ENCODE results near the gene HIKESHI. TPM values are rescaled to one million over a fixed set of nuclear protein-coding genes. Genes with fewer than 3 reads are reported as not detected.
"Not testable (repeated sequence)": the region's sequence is repeated elsewhere in the genome, so short reads cannot be mapped to it uniquely, and the experiment has no call there.

The HIKESHI gene
- total RNA-seq, 1 donor from 2014 or later: 48.1 TPM

DNA sequence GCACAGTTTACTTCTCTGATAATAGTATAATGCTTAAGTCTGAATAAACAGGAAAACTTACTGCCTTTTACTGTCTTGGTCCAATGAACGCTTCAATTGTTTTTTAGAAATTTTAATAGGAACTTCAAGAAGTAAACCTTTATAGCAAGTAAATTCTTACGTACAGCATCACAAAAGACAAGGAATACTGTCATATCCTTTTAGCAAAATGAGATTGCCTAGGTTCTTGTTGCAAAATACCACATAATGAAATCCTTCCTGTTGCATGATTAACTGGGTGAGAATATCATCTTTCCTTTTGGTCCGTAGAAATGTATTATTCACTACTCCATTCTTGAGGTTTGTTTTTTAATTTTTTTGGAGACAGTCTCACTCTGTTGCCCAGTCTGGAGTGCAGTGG lies 22.3 kb upstream of the HIKESHI start:
- intact Hi-C loops (cut with micrococcal nuclease): no loop called here
- TF ChIP-seq, protein P1, sequence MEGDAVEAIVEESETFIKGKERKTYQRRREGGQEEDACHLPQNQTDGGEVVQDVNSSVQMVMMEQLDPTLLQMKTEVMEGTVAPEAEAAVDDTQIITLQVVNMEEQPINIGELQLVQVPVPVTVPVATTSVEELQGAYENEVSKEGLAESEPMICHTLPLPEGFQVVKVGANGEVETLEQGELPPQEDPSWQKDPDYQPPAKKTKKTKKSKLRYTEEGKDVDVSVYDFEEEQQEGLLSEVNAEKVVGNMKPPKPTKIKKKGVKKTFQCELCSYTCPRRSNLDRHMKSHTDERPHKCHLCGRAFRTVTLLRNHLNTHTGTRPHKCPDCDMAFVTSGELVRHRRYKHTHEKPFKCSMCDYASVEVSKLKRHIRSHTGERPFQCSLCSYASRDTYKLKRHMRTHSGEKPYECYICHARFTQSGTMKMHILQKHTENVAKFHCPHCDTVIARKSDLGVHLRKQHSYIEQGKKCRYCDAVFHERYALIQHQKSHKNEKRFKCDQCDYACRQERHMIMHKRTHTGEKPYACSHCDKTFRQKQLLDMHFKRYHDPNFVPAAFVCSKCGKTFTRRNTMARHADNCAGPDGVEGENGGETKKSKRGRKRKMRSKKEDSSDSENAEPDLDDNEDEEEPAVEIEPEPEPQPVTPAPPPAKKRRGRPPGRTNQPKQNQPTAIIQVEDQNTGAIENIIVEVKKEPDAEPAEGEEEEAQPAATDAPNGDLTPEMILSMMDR (IDR thresholded peaks at IDR 0.05; ENCODE audit: borderline replicate concordance): no peak

DNA sequence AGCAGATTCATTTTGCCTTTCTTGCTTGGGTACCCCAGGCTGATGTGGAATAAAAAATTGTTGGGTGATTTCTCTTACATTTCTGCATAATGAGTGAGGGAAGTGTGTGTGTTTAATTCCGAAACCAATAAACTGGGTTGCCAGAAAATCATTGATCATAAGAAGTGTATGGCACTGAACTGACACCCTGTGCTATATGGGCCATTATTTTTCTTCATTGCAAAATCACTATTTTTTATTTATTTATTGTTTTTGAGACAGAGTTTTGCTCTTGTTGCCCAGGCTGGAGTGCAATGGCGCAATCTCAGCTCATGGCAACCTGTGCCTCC lies 14.6 kb upstream of the HIKESHI start:
- Histone ChIP-seq H3K27ac (replicated peaks) (no peak overlapping the region), H3K36me3 (peaks cover 8% of the 10 kb centered on the region), H3K4me1 (no peaks in the 10 kb centered on the region), H3K9me3 (replicated peaks) (no peaks in the 10 kb centered on the region), H3K4me3 (no peak overlapping the region), H3K27me3 (ENCODE audit: low read depth) (no peaks in the 10 kb centered on the region)
- intact Hi-C loops (cut with micrococcal nuclease): no loop called here
- no peak for DNase-seq
- TF ChIP-seq, protein P1 (IDR thresholded peaks at IDR 0.05; ENCODE audit: borderline replicate concordance): no peak

More for the DNA sequence above, 22.3 kb upstream of the HIKESHI start:
- H3K27me3 ChIP-seq (ENCODE audit: low read depth): no peaks in the 10 kb centered on the region
- no peak for DNase-seq
- peaks cover 6% of the 10 kb centered on the region for H3K9me3 ChIP-seq (replicated peaks)
- H3K4me1 ChIP-seq: no peaks in the 10 kb centered on the region
- no peak overlapping the region for H3K4me3 ChIP-seq
- no peak overlapping the region for H3K27ac ChIP-seq (replicated peaks)
- peaks cover 42% of the 10 kb centered on the region for H3K36me3 ChIP-seq

GRCh38 chr11:86288776-86289507 lies 13.1 kb upstream of the HIKESHI start:
- no peak overlapping the region for H3K27ac ChIP-seq (replicated peaks)
- H3K4me1 ChIP-seq: no peaks in the 10 kb centered on the region
- H3K27me3 ChIP-seq (ENCODE audit: low read depth): no peaks in the 10 kb centered on the region
- peaks cover 8% of the 10 kb centered on the region for H3K36me3 ChIP-seq
- H3K9me3 ChIP-seq (replicated peaks): no peaks in the 10 kb centered on the region
- TF ChIP-seq, protein P1 (IDR thresholded peaks at IDR 0.05; ENCODE audit: borderline replicate concordance): no peak
- no peak for DNase-seq
- no peak overlapping the region for H3K4me3 ChIP-seq
- intact Hi-C loops (cut with micrococcal nuclease): no loop called here

- H3K4me3 ChIP-seq; DNase-seq; intact Hi-C loops (cut with micrococcal nuclease); H3K36me3 ChIP-seq; H3K9me3 ChIP-seq (replicated peaks); H3K4me1 ChIP-seq; H3K27me3 ChIP-seq (ENCODE audit: low read depth); H3K27ac ChIP-seq (replicated peaks): not testable (repeated sequence)
These were observed 12.3 kb upstream of the HIKESHI start for GRCh38 chr11:86289508-86290280.

GRCh38 chr11:86291466-86292262 lies 10.4 kb upstream of the HIKESHI start:
- intact Hi-C loops (cut with micrococcal nuclease): no loop called here
- no peaks in the 10 kb centered on the region for H3K4me1 ChIP-seq
- no peaks in the 10 kb centered on the region for H3K9me3 ChIP-seq (replicated peaks)
- H3K4me3 ChIP-seq: no peak overlapping the region
- no peaks in the 10 kb centered on the region for H3K27me3 ChIP-seq (ENCODE audit: low read depth)
- H3K27ac ChIP-seq (replicated peaks): no peak overlapping the region
- TF ChIP-seq, protein P1 (IDR thresholded peaks at IDR 0.05; ENCODE audit: borderline replicate concordance): peak; percentile 71
- no peaks in the 10 kb centered on the region for H3K36me3 ChIP-seq
- DNase-seq: no peak

Data from left ventricle myocardium inferior (tissue), 1 donor.